OCI-LY7 (cell line): ENCODE results near the gene SPECC1. TPM values are rescaled to one million over a fixed set of nuclear protein-coding genes. Genes with fewer than 3 reads are reported as not detected.

ENCODE experiments used
- BruUV-seq: library from RNA; stranded (reverse); fragments of 400-500 nt; replicated peaks from 2 replicates; lab custom pipeline; 2021; lab: Mats Ljungman, UMichigan
- CTCF ChIA-PET: fragments of 300-600 bp; sonication (Branson Sonifier 250); formaldehyde crosslinking; loops from one replicate; lab custom pipeline; 2022; ENCODE audit warnings: antibody characterized with exemption; ENCODE audit not compliant: unreplicated experiment; lab: Charles Lee
- POLR2A ChIA-PET: fragments of 300-600 bp; sonication (Branson Sonifier 250); formaldehyde crosslinking; loops from one replicate; lab custom pipeline; 2022; ENCODE audit warnings: antibody characterized with exemption; lab: Charles Lee
- DNase-seq: peaks from one replicate; pipeline ENCODE4 v3.0.0-alpha.2; 2015; ENCODE audit warnings: low spot score
- H2AFZ ChIP-seq: fragments of 200-600 bp; sonication (generic), shearing (Covaris generic); 2 replicates; pipeline ENCODE4 v1.6.1; 2014; ENCODE audit warnings: mild to moderate bottlenecking, antibody characterized with exemption, low read length, moderate library complexity
- H3K27ac ChIP-seq: fragments of 200-600 bp; sonication (generic); 2 replicates; pipeline ENCODE4 v1.5.1; 2014; ENCODE audit warnings: mixed run types, low read depth, mild to moderate bottlenecking, moderate library complexity, low read length, inconsistent platforms; ENCODE audit not compliant: poor library complexity, severe bottlenecking
- H3K36me3 ChIP-seq: fragments of 200-600 bp; sonication (generic); 2 replicates; pipeline ENCODE4 v1.6.1; 2014; ENCODE audit warnings: mild to moderate bottlenecking, antibody characterized with exemption, low read length, moderate library complexity, mixed read lengths; ENCODE audit not compliant: insufficient read depth
- H3K4me1 ChIP-seq: fragments of 200-600 bp; sonication (generic); 2 replicates; pipeline ENCODE4 v1.5.1; 2014; ENCODE audit warnings: mild to moderate bottlenecking, low read length; ENCODE audit not compliant: insufficient read depth, poor library complexity, severe bottlenecking
- H3K4me2 ChIP-seq: fragments of 200-600 bp; sonication (generic); 2 replicates; pipeline ENCODE4 v1.6.1; 2014; ENCODE audit warnings: mild to moderate bottlenecking, low read length
- H3K4me3 ChIP-seq: fragments of 200-600 bp; sonication (generic); 2 replicates; pipeline ENCODE4 v1.5.1; 2014; ENCODE audit warnings: mild to moderate bottlenecking, low read depth, low read length; ENCODE audit not compliant: poor library complexity, severe bottlenecking
- H3K79me2 ChIP-seq: fragments of 200-600 bp; sonication (generic); 2 replicates; pipeline ENCODE4 v1.6.1; 2016; ENCODE audit warnings: low read depth, mild to moderate bottlenecking, low read length, moderate library complexity, mixed read lengths; ENCODE audit not compliant: insufficient read depth
- H3K9me2 ChIP-seq: fragments of 200-600 bp; sonication (generic); 2 replicates; pipeline ENCODE4 v1.6.1; 2016; ENCODE audit warnings: mild to moderate bottlenecking, low read length, mixed read lengths; ENCODE audit not compliant: insufficient read depth
- H3K9me3 ChIP-seq: fragments of 200-600 bp; sonication (generic); 2 replicates; pipeline ENCODE4 v1.6.1; 2014; ENCODE audit warnings: mild to moderate bottlenecking, mixed run types, low read length, mixed read lengths
- H4K20me1 ChIP-seq: fragments of 200-600 bp; sonication (generic); 2 replicates; pipeline ENCODE4 v1.6.1; 2014; ENCODE audit warnings: mild to moderate bottlenecking, antibody characterized with exemption, low read length, moderate library complexity, mixed read lengths; ENCODE audit not compliant: insufficient read depth
- CTCF ChIP-seq: fragments of 200-600 bp; sonication (generic); conservative IDR thresholded peaks from 2 replicates; pipeline ENCODE4 v1.5.1; 2014; ENCODE audit warnings: mild to moderate bottlenecking, antibody characterized with exemption, low read length, moderate library complexity, mixed read lengths
- EZH2phosphoT487 ChIP-seq: fragments of 200-600 bp; sonication (generic); IDR thresholded peaks from 2 replicates; pipeline ENCODE4 v1.6.1; 2018; ENCODE audit warnings: low read depth, borderline replicate concordance, mild to moderate bottlenecking, mixed run types, antibody characterized with exemption, low read length, moderate library complexity, mixed read lengths
- intact Hi-C: fragments of 100-400 bp; cut with micrococcal nuclease; formaldehyde crosslinking; loops from one replicate; pipeline ENCODE4 v1.10.0; 2022; ENCODE audit not compliant: unreplicated experiment
- total RNA-seq, 2 experiments: library from RNA; depleted of rRNA in 1 of 2; stranded (reverse); fragments of >200 nt in 1 of 2; shearing (Covaris generic) in 1 of 2; gene quantifications; 2 replicates each; pipeline ENCODE4 v1.2.3, GENCODE V29; 2014 to 2022

The SPECC1 gene
- total RNA-seq, 2 experiments from 2014 or later: 0.47 to 2.8 TPM

DNA sequence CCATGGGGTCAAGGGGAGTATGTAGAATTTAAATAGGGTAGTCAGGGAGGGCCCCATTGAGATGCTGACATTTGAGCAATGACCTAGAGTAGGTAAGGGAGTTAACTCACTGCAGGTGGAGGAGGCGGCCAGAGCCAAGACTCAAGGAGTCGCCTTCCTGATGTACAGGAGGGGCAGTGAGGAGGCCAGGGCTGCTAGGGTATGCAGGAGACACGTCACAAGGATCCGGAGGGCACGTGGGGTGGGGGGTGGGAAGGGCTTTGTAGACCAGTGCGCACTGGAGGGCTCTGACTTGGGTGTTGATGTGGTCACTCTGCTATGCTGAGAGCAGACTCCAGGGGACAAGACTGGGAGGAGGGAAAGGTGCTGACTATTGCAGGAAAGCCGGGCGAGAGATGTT is 37.5 kb downstream of the SPECC1 start:
- Histone ChIP-seq H3K9me3 (no peaks in the 10 kb centered on the region), H3K79me2 (no peaks in the 10 kb centered on the region), H3K4me1 (no peaks in the 10 kb centered on the region), H2AFZ (no peak overlapping the region), H3K27ac (no peak overlapping the region), H4K20me1 (no peaks in the 10 kb centered on the region), H3K4me3 (no peak overlapping the region), H3K4me2 (no peak overlapping the region), H3K36me3 (no peaks in the 10 kb centered on the region), H3K9me2 (no peaks in the 10 kb centered on the region)
- intact Hi-C loops: no loop called here
- BruUV-seq: no TSS peak
- TF ChIP-seq CTCF (no peak), EZH2phosphoT487 (no peak)
- CTCF ChIA-PET: no interaction called here
- POLR2A ChIA-PET: no interaction called here
- no peak for DNase-seq

GRCh38 chr17:20051624-20052023 is 42.5 kb downstream of the SPECC1 start:
- H4K20me1 ChIP-seq: no peaks in the 10 kb centered on the region
- H3K4me3 ChIP-seq: no peak overlapping the region
- POLR2A ChIA-PET: no interaction called here
- no peaks in the 10 kb centered on the region for H3K9me3 ChIP-seq
- no peaks in the 10 kb centered on the region for H3K36me3 ChIP-seq
- no peak overlapping the region for H3K27ac ChIP-seq
- H2AFZ ChIP-seq: no peak overlapping the region
- H3K9me2 ChIP-seq: no peaks in the 10 kb centered on the region
- TF ChIP-seq EZH2phosphoT487 (no peak), CTCF (no peak)
- no TSS peak for BruUV-seq
- CTCF ChIA-PET: no interaction called here
- H3K79me2 ChIP-seq: no peaks in the 10 kb centered on the region
- DNase-seq: no peak
- no peak overlapping the region for H3K4me2 ChIP-seq
- no peaks in the 10 kb centered on the region for H3K4me1 ChIP-seq
- intact Hi-C loops: no loop called here

- ChIA-PET CTCF (no interaction called here), POLR2A (no interaction called here)
Measured at GRCh38 chr17:20053361-20053964, 44.3 kb downstream of the SPECC1 start.

More at GRCh38 chr17:20053361-20053964, 44.3 kb downstream of the SPECC1 start:
- Histone ChIP-seq H3K36me3 (no peaks in the 10 kb centered on the region), H3K4me2 (no peak overlapping the region), H3K4me1 (no peaks in the 10 kb centered on the region), H3K4me3 (no peak overlapping the region), H3K9me2 (no peaks in the 10 kb centered on the region), H4K20me1 (no peaks in the 10 kb centered on the region), H3K79me2 (no peaks in the 10 kb centered on the region), H3K27ac (no peak overlapping the region), H3K9me3 (no peaks in the 10 kb centered on the region), H2AFZ (no peak overlapping the region)
- BruUV-seq: no TSS peak
- TF ChIP-seq CTCF (no peak), EZH2phosphoT487 (no peak)
- no peak for DNase-seq
- intact Hi-C loops: no loop called here
